GM23338 (cell line): ENCODE data around the gene GRID2. TPM values are rescaled to one million over a fixed set of nuclear protein-coding genes. Genes with fewer than 3 reads are reported as not detected.

Experiments
- ATAC-seq: fragments of 200-7000 bp; cut with Tn5 transposase; 3 replicates; pipeline ENCODE4 v1.9.1; 2020
- DNase-seq: peaks from one replicate; pipeline ENCODE4 v3.0.0-alpha.2; 2015; ENCODE audit warnings: low spot score
- H2AFZ ChIP-seq: fragments of 200-600 bp; sonication (generic); 2 replicates; pipeline ENCODE4 v1.8.0; 2016; ENCODE audit warnings: antibody characterized with exemption, mild to moderate bottlenecking, moderate library complexity
- H3F3A ChIP-seq: fragments of 200-600 bp; sonication (generic); replicated peaks from 2 replicates; pipeline ENCODE4 v1.8.0; 2017; ENCODE audit warnings: antibody characterized with exemption, mixed run types, low read depth
- H3K27ac ChIP-seq: fragments of 200-600 bp; sonication (generic); 2 replicates; pipeline ENCODE4 v1.6.1; 2016; ENCODE audit warnings: low read depth
- H3K27me3 ChIP-seq: fragments of 200-600 bp; sonication (generic); 2 replicates; pipeline ENCODE4 v1.8.0; 2016; ENCODE audit warnings: mild to moderate bottlenecking, mixed run types, moderate library complexity; ENCODE audit not compliant: insufficient read depth
- H3K36me3 ChIP-seq: fragments of 200-600 bp; sonication (generic); 2 replicates; pipeline ENCODE4 v1.8.0; 2016; ENCODE audit warnings: mild to moderate bottlenecking; ENCODE audit not compliant: insufficient read depth
- H3K4me1 ChIP-seq: fragments of 200-600 bp; sonication (generic); 2 replicates; pipeline ENCODE4 v1.8.0; 2016; ENCODE audit warnings: mild to moderate bottlenecking, moderate library complexity; ENCODE audit not compliant: insufficient read depth
- H3K4me2 ChIP-seq: fragments of 200-600 bp; sonication (generic); 2 replicates; pipeline ENCODE4 v1.7.1; 2017; ENCODE audit warnings: mixed run types
- H3K4me3 ChIP-seq: fragments of 200-600 bp; sonication (generic); 2 replicates; pipeline ENCODE4 v1.6.1; 2016; ENCODE audit warnings: mixed run types
- H3K79me2 ChIP-seq: fragments of 200-600 bp; sonication (generic); replicated peaks from 2 replicates; pipeline ENCODE4 v1.8.0; 2017; ENCODE audit warnings: mild to moderate bottlenecking; ENCODE audit not compliant: insufficient read depth
- H3K9me2 ChIP-seq: fragments of 200-600 bp; sonication (generic); 2 replicates; pipeline ENCODE4 v1.8.0; 2017; ENCODE audit not compliant: insufficient read depth
- H4K20me1 ChIP-seq: fragments of 200-600 bp; sonication (generic); replicated peaks from 2 replicates; pipeline ENCODE4 v1.8.0; 2017; ENCODE audit warnings: mild to moderate bottlenecking; ENCODE audit not compliant: insufficient read depth
- H3K27ac Mint-ChIP-seq: 2 replicates; pipeline ENCODE4 v1.8.0; 2020; ENCODE audit warnings: inconsistent platforms, mild to moderate bottlenecking, moderate library complexity, mixed read lengths
- H3K27me3 Mint-ChIP-seq: 3 replicates; pipeline ENCODE4 v1.8.0; 2022; ENCODE audit warnings: low read depth, mild to moderate bottlenecking, moderate library complexity, mixed read lengths, inconsistent platforms; ENCODE audit not compliant: insufficient read depth, poor library complexity
- H3K36me3 Mint-ChIP-seq: 3 replicates; pipeline ENCODE4 v1.8.0; 2021; ENCODE audit warnings: low read depth, mild to moderate bottlenecking, inconsistent platforms, moderate library complexity, mixed read lengths
- H3K4me1 Mint-ChIP-seq: 3 replicates; pipeline ENCODE4 v1.8.0; 2020; ENCODE audit warnings: mild to moderate bottlenecking, inconsistent platforms, mixed read lengths
- H3K4me3 Mint-ChIP-seq: 3 replicates; pipeline ENCODE4 v1.8.0; 2021; ENCODE audit warnings: moderate library complexity, mild to moderate bottlenecking, inconsistent platforms, mixed read lengths
- H3K9me3 Mint-ChIP-seq: 3 replicates; pipeline ENCODE4 v1.8.0; 2020; ENCODE audit warnings: moderate library complexity, mild to moderate bottlenecking, inconsistent platforms, mixed read lengths
- CREB1 ChIP-seq: fragments of 250-450 bp; sonication (Bioruptor Pico); IDR thresholded peaks from 2 replicates; pipeline ENCODE4 v1.5.0; 2020; ENCODE audit warnings: low read depth, mild to moderate bottlenecking, moderate library complexity
- CTCF ChIP-seq, 2 experiments: fragments of 200-600 bp in 1 of 2; sonication (generic) in 1 of 2; conservative IDR thresholded peaks; 2 replicates each; pipeline versions ENCODE4 v1.5.1 to v1.6.1; 2016 to 2017; ENCODE audit warnings: antibody characterized with exemption in 2 of 2, low read depth in 2 of 2, mild to moderate bottlenecking in 2 of 2, moderate library complexity in 1 of 2
- ETS1 ChIP-seq: IDR thresholded peaks from 2 replicates; pipeline ENCODE4 v1.6.1; 2016; ENCODE audit warnings: antibody characterized with exemption
- EZH2 ChIP-seq: fragments of 200-600 bp; sonication (generic); IDR thresholded peaks from one replicate; pipeline ENCODE4 v1.8.0; 2017; ENCODE audit warnings: antibody characterized with exemption, mild to moderate bottlenecking, low read depth; ENCODE audit not compliant: unreplicated experiment
- EZH2phosphoT487 ChIP-seq: fragments of 200-600 bp; sonication (generic); IDR thresholded peaks from one replicate; pipeline ENCODE4 v1.8.1; 2018; ENCODE audit warnings: antibody characterized with exemption; ENCODE audit not compliant: unreplicated experiment
- JUNB ChIP-seq: IDR thresholded peaks from one replicate; pipeline ENCODE4 v1.6.1; 2016; ENCODE audit warnings: antibody characterized with exemption; ENCODE audit not compliant: unreplicated experiment
- NANOG ChIP-seq: IDR thresholded peaks from 2 replicates; pipeline ENCODE4 v1.6.1; 2016; ENCODE audit warnings: antibody characterized with exemption, borderline replicate concordance
- POLR2AphosphoS5 ChIP-seq: IDR thresholded peaks from 2 replicates; pipeline ENCODE4 v1.6.1; 2016; ENCODE audit warnings: antibody characterized with exemption, low read depth
- STAT1 ChIP-seq: IDR thresholded peaks from one replicate; pipeline ENCODE4 v1.6.1; 2016; ENCODE audit warnings: antibody characterized with exemption; ENCODE audit not compliant: unreplicated experiment
- ZNF114 ChIP-seq: fragments of 250-450 bp; sonication (Bioruptor Pico); IDR thresholded peaks from 2 replicates; pipeline ENCODE4 v1.5.0; 2020; ENCODE audit warnings: mild to moderate bottlenecking, moderate library complexity
- ZNF331 ChIP-seq: fragments of 250-450 bp; sonication (Bioruptor Pico); IDR thresholded peaks from 2 replicates; pipeline ENCODE4 v1.5.0; 2020; ENCODE audit warnings: low read depth, mild to moderate bottlenecking, moderate library complexity
- ZNF462 ChIP-seq: fragments of 250-450 bp; sonication (Bioruptor Pico); IDR thresholded peaks from 2 replicates; pipeline ENCODE4 v1.5.0; 2020; ENCODE audit warnings: mild to moderate bottlenecking, moderate library complexity
- polyA plus RNA-seq: library from polyadenylated mRNA; unstranded; fragments of >200 nt; fragmentation: Nextera tagmentation; extraction: Ambion mirVana; gene quantifications from 2 replicates; pipeline ENCODE4 v1.2.1, GENCODE V29; 2016
- total RNA-seq: library from RNA; depleted of rRNA; stranded (reverse); fragments of >200 nt; shearing (Covaris generic); gene quantifications from 2 replicates; pipeline ENCODE4 v1.2.3, GENCODE V29; 2014

The GRID2 gene
- total and polyA plus RNA-seq, 2 experiments from 2014 or later: 19.9 to 65.4 TPM

DNA sequence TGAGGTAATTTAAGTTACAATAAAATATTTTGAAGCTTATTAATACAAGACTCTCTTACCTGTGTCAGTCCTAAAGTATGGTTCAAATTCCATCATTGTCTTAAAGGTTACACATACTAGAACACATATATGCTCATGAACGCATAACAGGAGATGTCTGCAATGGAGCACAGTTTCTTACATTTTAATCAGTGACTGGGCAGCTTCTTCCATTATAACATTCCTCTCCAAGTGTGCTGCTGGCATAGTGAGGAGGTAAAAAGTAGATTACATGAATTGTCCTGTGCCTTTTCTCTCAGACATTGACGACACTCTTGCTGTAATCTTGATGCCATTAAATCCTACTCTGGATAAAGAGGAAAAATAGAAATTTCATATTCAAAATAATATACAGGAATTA is 40.8 kb upstream of the GRID2 start:
- H3K27me3 Mint-ChIP-seq: peaks cover 28% of the 10 kb centered on the region
- no peak for TF ChIP-seq ZNF462 (CRISPR knock-in tag)
- no peak for TF ChIP-seq ZNF331 (CRISPR knock-in tag)
- TF ChIP-seq ETS1: no peak
- TF ChIP-seq EZH2: no peak
- TF ChIP-seq ZNF114 (CRISPR knock-in tag): no peak
- TF ChIP-seq STAT1: no peak
- no peak for TF ChIP-seq EZH2phosphoT487
- TF ChIP-seq CTCF (conservative IDR thresholded peaks at IDR 0.05; ENCODE audit: low read depth in 2 of 2): no peak
- no peak for TF ChIP-seq JUNB
- TF ChIP-seq POLR2AphosphoS5: no peak; the same call in 1 of the 2 replicates
- no peak for TF ChIP-seq CREB1 (CRISPR knock-in tag)
- TF ChIP-seq NANOG: no peak
- peaks cover 14% of the 10 kb centered on the region; the same call in 2 of the 3 replicates for H3K4me1 Mint-ChIP-seq
- H3K9me3 Mint-ChIP-seq: peaks cover 31% of the 10 kb centered on the region
- Histone ChIP-seq H3K79me2 (peaks cover 24% of the 10 kb centered on the region), H3K4me2 (no peak overlapping the region), H3K4me1 (peaks cover 14% of the 10 kb centered on the region), H3F3A (peaks cover 62% of the 10 kb centered on the region), H3K36me3 (peaks cover 96% of the 10 kb centered on the region), H3K4me3 (no peak overlapping the region), H4K20me1 (peaks cover 18% of the 10 kb centered on the region; the same call in 1 of the 2 replicates), H3K27me3 (no peaks in the 10 kb centered on the region), H2AFZ (no peak overlapping the region), H3K27ac (no peak overlapping the region; the same call in 1 of the 2 replicates), H3K9me2 (no peaks in the 10 kb centered on the region)
- H3K4me3 Mint-ChIP-seq: no peak overlapping the region
- peaks cover 74% of the 10 kb centered on the region for H3K36me3 Mint-ChIP-seq
- H3K27ac Mint-ChIP-seq: no peak overlapping the region
- no peak for DNase-seq
- no peak for ATAC-seq
